ENCODE results near the gene HVCN1.
"Not testable (repeated sequence)": the region's sequence is repeated elsewhere in the genome, so short reads cannot be mapped to it uniquely, and the experiment has no call there.

HVCN1 gene

GRCh38 chr12:110661337-110661972, 27.5 kb downstream of the HVCN1 start:
- FAIRE-seq, result no peak

- no peak for FAIRE-seq
Observed at GRCh38 chr12:110658878-110659277, 30.0 kb downstream of the HVCN1 start.

- no peak for FAIRE-seq
Observed at GRCh38 chr12:110658242-110658641, 30.7 kb downstream of the HVCN1 start.

- no peak for FAIRE-seq
Observed at GRCh38 chr12:110657747-110658146, 31.2 kb downstream of the HVCN1 start.

GRCh38 chr12:110656071-110656655, 32.8 kb downstream of the HVCN1 start:
- FAIRE-seq, result no peak

- not testable (repeated sequence) for FAIRE-seq
Observed at GRCh38 chr12:110654238-110654637, 34.7 kb downstream of the HVCN1 start.

- no peak for FAIRE-seq
Observed at GRCh38 chr12:110649341-110649847, 39.5 kb downstream of the HVCN1 start.

- no peak for FAIRE-seq
Observed at GRCh38 chr12:110647631-110648040, 41.3 kb downstream of the HVCN1 start.

GRCh38 chr12:110641521-110641920, 47.4 kb downstream of the HVCN1 start:
- no peak for FAIRE-seq

GRCh38 chr12:110640275-110641025, 48.5 kb downstream of the HVCN1 start:
- FAIRE-seq, result no peak

- no peak for FAIRE-seq
Observed at GRCh38 chr12:110639336-110640141, 49.4 kb downstream of the HVCN1 start.

- FAIRE-seq, result no peak
Observed at GRCh38 chr12:110638796-110639195, 50.1 kb downstream of the HVCN1 start.

- no peak for FAIRE-seq
Observed at GRCh38 chr12:110637869-110638441, 51.0 kb downstream of the HVCN1 start.

- no peak for FAIRE-seq
Observed at GRCh38 chr12:110636516-110636915, 52.4 kb downstream of the HVCN1 start.

GRCh38 chr12:110635055-110635454, 53.9 kb downstream of the HVCN1 start:
- FAIRE-seq, result no peak

- FAIRE-seq, result no peak
Observed at GRCh38 chr12:110627500-110628195, 61.3 kb downstream of the HVCN1 start.

GRCh38 chr12:110622582-110622981, 66.3 kb downstream of the HVCN1 start:
- no peak for FAIRE-seq

GRCh38 chr12:110619534-110619953, 69.4 kb downstream of the HVCN1 start:
- FAIRE-seq, result no peak

GRCh38 chr12:110616471-110617115, 72.3 kb downstream of the HVCN1 start:
- no peak for FAIRE-seq

GRCh38 chr12:110615171-110615570, 73.7 kb downstream of the HVCN1 start:
- FAIRE-seq, result no peak

All from G401.6 (cell line).